Prostate gland (tissue), 2 donors: ENCODE data around the gene PMP22. TPM values are rescaled to one million over a fixed set of nuclear protein-coding genes. Genes with fewer than 3 reads are reported as not detected.

Experiments used
- DNase-seq: peaks from one replicate; pipeline ENCODE4 v3.0.0-alpha.2; 2019; ENCODE audit warnings: low spot score
- H3K27ac ChIP-seq, 2 donors: fragments of 200-600 bp; sonication (generic); 2 replicates each; pipeline ENCODE4 v1.5.1; 2017 to 2019
- H3K27me3 ChIP-seq: fragments of 200-600 bp; sonication (generic); replicated peaks from 2 replicates; pipeline ENCODE4 v1.5.1; 2019; ENCODE audit not compliant: insufficient read depth
- H3K36me3 ChIP-seq, 2 donors: fragments of 200-600 bp; sonication (generic); 1 replicate in 1 of 2; 2 replicates in 1 of 2; pipeline versions ENCODE4 v1.5.1 to v1.8.1; 2017 to 2019
- H3K4me1 ChIP-seq: fragments of 200-600 bp; sonication (generic); replicated peaks from 2 replicates; pipeline ENCODE4 v1.5.1; 2019
- H3K4me3 ChIP-seq, 2 donors: fragments of 200-600 bp; sonication (generic); 2 replicates each; pipeline ENCODE4 v1.5.1; 2017 to 2019
- H3K9me3 ChIP-seq: fragments of 200-600 bp; sonication (generic); 2 replicates; pipeline ENCODE4 v1.5.1; 2017
- CTCF ChIP-seq, 4 experiments: fragments of 200-600 bp in 2 of 4; fragments of 450-650 bp in 2 of 4; sonication (generic) in 2 of 4; IDR thresholded peaks; 1 replicate in 3 of 4; 2 replicates in 1 of 4; pipeline ENCODE4 v1.5.1; 2016 to 2019; ENCODE audit warnings: antibody characterized with exemption in 4 of 4, mild to moderate bottlenecking in 2 of 4, moderate library complexity in 2 of 4
- POLR2A ChIP-seq: fragments of 450-650 bp; IDR thresholded peaks from one replicate; pipeline ENCODE4 v1.6.1; 2016; ENCODE audit warnings: antibody characterized with exemption, mild to moderate bottlenecking
- POLR2AphosphoS5 ChIP-seq: sonication (generic); formaldehyde crosslinking; IDR thresholded peaks from one replicate; pipeline ENCODE4 v1.6.1; 2017; ENCODE audit warnings: antibody characterized with exemption
- WGBS: methylation state at CpG from one replicate; pipeline ENCODE4 v1.1.5; 2018; 5-methylcytosine and 5-hydroxymethylcytosine counted together
- intact Hi-C: fragments of 100-400 bp; cut with DNase I; formaldehyde crosslinking; loops from one replicate; pipeline ENCODE4 v1.14.2; 2022
- total RNA-seq, 2 donors: library from RNA; depleted of rRNA; stranded (reverse); fragments of >200 nt; gene quantifications; one replicate each; pipeline ENCODE4 v1.1.0, GENCODE V29; 2016

Gene PMP22
- total RNA-seq: 10 to 100 TPM; 22.5 to 76.1 TPM

GRCh38 chr17:15265131-15265530, at the start of gene PMP22:
PMP22 (minus strand) TSS chr17:15265326; CDS start chr17:15260727, 4,599 bp downstream.
- 25% methylated on average over 6 of the region's 6 CpGs for WGBS
- Histone ChIP-seq H3K9me3 (no peaks in the 10 kb centered on the region), H3K36me3 (no peaks in the 10 kb centered on the region), H3K4me3 (no peak within 1 kb of the TSS), H3K27ac (no peak within 1 kb of the TSS), H3K4me1 (peaks cover 8% of the 10 kb centered on the region), H3K27me3 (no peaks in the 10 kb centered on the region)
- no peak for DNase-seq
- intact Hi-C loops: no loop called here
- TF ChIP-seq POLR2AphosphoS5 (no peak), POLR2A (no peak), CTCF (IDR thresholded peaks at IDR 0.05) (no peak)

- DNase-seq: no peak
- H3K9me3 ChIP-seq: no peaks in the 10 kb centered on the region
- TF ChIP-seq POLR2AphosphoS5: no peak
- no peak for TF ChIP-seq POLR2A
- intact Hi-C loops: no loop called here
- no peak overlapping the region for H3K27ac ChIP-seq
- H3K36me3 ChIP-seq: no peaks in the 10 kb centered on the region
- H3K4me1 ChIP-seq: no peaks in the 10 kb centered on the region
- 89% methylated on average over 5 of the region's 5 CpGs for WGBS
- H3K27me3 ChIP-seq: no peaks in the 10 kb centered on the region
- no peak overlapping the region for H3K4me3 ChIP-seq
Measured at GRCh38 chr17:15311996-15312395, 46.9 kb upstream of the PMP22 start.

GRCh38 chr17:15309793-15310192, 44.7 kb upstream of the PMP22 start:
- no peak for DNase-seq
- no peak overlapping the region for H3K27ac ChIP-seq
- no peaks in the 10 kb centered on the region for H3K9me3 ChIP-seq
- H3K4me1 ChIP-seq: no peaks in the 10 kb centered on the region
- intact Hi-C loops: loop anchor here (2.0 to 5.0 kb wide), 2 partner anchors 43 to 47 kb away; no protein-coding TSS in a partner anchor
- TF ChIP-seq POLR2AphosphoS5: no peak
- TF ChIP-seq CTCF (IDR thresholded peaks at IDR 0.05): no peak
- no peak for TF ChIP-seq POLR2A
- WGBS: 75% methylated on average over 3 of the region's 3 CpGs
- no peaks in the 10 kb centered on the region for H3K27me3 ChIP-seq
- H3K36me3 ChIP-seq: no peaks in the 10 kb centered on the region
- H3K4me3 ChIP-seq: no peak overlapping the region

- Histone ChIP-seq H3K4me1 (no peaks in the 10 kb centered on the region), H3K27me3 (no peaks in the 10 kb centered on the region), H3K36me3 (no peaks in the 10 kb centered on the region), H3K27ac (no peak overlapping the region), H3K4me3 (no peak overlapping the region), H3K9me3 (no peaks in the 10 kb centered on the region)
- no peak for TF ChIP-seq POLR2AphosphoS5
- TF ChIP-seq POLR2A: no peak
- TF ChIP-seq CTCF (IDR thresholded peaks at IDR 0.05): no peak
- intact Hi-C loops: loop anchor here (2.0 to 5.0 kb wide), 2 partner anchors 43 to 46 kb away; no protein-coding TSS in a partner anchor
- WGBS: 72% methylated on average over 3 of the region's 3 CpGs
- no peak for DNase-seq
Measured at GRCh38 chr17:15309236-15309635, 44.1 kb upstream of the PMP22 start.

GRCh38 chr17:15308758-15309157, 43.6 kb upstream of the PMP22 start:
- Histone ChIP-seq H3K27ac (no peak overlapping the region), H3K36me3 (no peaks in the 10 kb centered on the region), H3K9me3 (no peaks in the 10 kb centered on the region), H3K4me1 (no peaks in the 10 kb centered on the region), H3K27me3 (no peaks in the 10 kb centered on the region), H3K4me3 (no peak overlapping the region)
- intact Hi-C loops: loop anchor here (2.0 to 5.0 kb wide), 2 partner anchors 44 to 46 kb away; no protein-coding TSS in a partner anchor
- no peak for DNase-seq
- TF ChIP-seq POLR2AphosphoS5 (no peak), POLR2A (no peak), CTCF (IDR thresholded peaks at IDR 0.05) (no peak)
- WGBS: 84% methylated on average over 7 of the region's 7 CpGs
